D721Med (cell line): Measurements from ENCODE around the gene IGSF21.

ENCODE experiments used
- DNase-seq: peaks from one replicate; pipeline ENCODE4 v3.0.0; 2011; ENCODE audit warnings: low spot score; ENCODE audit not compliant: insufficient read length
- FAIRE-seq: peaks from 2 replicates; lab custom pipeline; 2011; peaks lifted over from hg19 to GRCh38; lab: Jason Lieb, UNC
- TF ChIP-seq, protein P1 (sequence below): IDR thresholded peaks from 2 replicates; pipeline ENCODE4 v1.5.1; 2012; ENCODE audit warnings: mild to moderate bottlenecking, control low read depth; ENCODE audit not compliant: insufficient read depth; ENCODE audit errors: missing control alignments

Gene IGSF21

DNA sequence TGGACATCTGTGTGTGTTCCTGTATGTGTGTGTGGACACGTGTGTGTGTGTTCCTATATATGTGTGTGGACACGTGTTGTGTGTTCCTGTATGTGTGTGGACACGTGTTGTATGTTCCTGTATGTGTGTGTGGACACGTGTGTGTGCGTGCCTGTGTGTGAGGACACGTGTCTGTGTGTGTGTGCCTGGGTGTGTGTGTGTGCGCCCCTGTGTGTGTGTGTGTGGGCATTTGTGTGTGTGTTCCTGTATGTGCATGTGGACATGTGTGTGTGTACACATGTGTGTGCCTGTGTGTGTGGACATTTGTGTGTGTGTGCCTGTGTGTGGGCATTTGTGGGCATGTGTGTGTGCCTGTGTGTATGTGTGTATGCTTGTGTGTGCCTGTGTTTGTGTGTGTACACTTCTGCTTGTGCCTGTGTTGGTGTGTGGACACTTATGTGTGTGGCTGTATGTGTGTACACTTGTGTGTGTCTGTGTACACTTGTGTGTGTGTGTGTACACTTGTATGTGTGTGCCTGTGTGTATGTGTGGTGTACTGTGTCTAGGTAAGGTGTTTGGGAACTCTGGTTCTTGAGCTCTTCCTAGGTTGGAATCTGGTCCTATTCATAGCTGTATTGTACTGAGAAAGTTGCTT lies 3.7 kb upstream of the IGSF21 start:
- TF ChIP-seq, protein P1, sequence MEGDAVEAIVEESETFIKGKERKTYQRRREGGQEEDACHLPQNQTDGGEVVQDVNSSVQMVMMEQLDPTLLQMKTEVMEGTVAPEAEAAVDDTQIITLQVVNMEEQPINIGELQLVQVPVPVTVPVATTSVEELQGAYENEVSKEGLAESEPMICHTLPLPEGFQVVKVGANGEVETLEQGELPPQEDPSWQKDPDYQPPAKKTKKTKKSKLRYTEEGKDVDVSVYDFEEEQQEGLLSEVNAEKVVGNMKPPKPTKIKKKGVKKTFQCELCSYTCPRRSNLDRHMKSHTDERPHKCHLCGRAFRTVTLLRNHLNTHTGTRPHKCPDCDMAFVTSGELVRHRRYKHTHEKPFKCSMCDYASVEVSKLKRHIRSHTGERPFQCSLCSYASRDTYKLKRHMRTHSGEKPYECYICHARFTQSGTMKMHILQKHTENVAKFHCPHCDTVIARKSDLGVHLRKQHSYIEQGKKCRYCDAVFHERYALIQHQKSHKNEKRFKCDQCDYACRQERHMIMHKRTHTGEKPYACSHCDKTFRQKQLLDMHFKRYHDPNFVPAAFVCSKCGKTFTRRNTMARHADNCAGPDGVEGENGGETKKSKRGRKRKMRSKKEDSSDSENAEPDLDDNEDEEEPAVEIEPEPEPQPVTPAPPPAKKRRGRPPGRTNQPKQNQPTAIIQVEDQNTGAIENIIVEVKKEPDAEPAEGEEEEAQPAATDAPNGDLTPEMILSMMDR, result no peak
- no peak for FAIRE-seq
- DNase-seq, result no peak

GRCh38 chr1:18104546-18105100 lies 3.0 kb upstream of the IGSF21 start:
- DNase-seq, result no peak
- FAIRE-seq, result no peak

DNA sequence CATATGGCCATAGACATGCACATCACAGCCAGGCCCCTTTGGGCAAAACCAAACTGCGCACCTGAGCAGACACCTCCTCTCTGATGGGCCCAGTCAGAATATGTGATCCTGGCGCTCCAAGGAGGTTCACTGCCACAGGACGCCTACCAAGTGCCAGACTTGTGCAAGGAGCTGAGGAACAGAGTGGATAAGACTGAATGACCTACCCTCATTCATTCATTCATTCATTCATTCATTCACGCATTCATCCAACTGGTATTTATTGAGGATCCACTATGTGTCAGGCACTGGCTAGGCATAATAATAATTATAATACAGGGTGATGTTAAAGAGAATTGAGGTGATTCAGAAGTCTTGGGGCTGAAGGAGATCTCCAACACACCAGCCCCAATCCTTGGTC lies 2.4 kb upstream of the IGSF21 start:
- FAIRE-seq (no peak), DNase-seq (no peak)
- TF ChIP-seq, protein P1, result no peak

More at GRCh38 chr1:18104546-18105100, 3.0 kb upstream of the IGSF21 start:
- TF ChIP-seq, protein P1, result no peak

- FAIRE-seq, result no peak
- no peak for DNase-seq
- TF ChIP-seq, protein P1, result no peak
These were observed 880 bp downstream of the IGSF21 start for GRCh38 chr1:18108299-18109057.

GRCh38 chr1:18109058-18109755 lies 1.6 kb downstream of the IGSF21 start:
- FAIRE-seq (no peak), DNase-seq (no peak)
- TF ChIP-seq, protein P1, result no peak

DNA sequence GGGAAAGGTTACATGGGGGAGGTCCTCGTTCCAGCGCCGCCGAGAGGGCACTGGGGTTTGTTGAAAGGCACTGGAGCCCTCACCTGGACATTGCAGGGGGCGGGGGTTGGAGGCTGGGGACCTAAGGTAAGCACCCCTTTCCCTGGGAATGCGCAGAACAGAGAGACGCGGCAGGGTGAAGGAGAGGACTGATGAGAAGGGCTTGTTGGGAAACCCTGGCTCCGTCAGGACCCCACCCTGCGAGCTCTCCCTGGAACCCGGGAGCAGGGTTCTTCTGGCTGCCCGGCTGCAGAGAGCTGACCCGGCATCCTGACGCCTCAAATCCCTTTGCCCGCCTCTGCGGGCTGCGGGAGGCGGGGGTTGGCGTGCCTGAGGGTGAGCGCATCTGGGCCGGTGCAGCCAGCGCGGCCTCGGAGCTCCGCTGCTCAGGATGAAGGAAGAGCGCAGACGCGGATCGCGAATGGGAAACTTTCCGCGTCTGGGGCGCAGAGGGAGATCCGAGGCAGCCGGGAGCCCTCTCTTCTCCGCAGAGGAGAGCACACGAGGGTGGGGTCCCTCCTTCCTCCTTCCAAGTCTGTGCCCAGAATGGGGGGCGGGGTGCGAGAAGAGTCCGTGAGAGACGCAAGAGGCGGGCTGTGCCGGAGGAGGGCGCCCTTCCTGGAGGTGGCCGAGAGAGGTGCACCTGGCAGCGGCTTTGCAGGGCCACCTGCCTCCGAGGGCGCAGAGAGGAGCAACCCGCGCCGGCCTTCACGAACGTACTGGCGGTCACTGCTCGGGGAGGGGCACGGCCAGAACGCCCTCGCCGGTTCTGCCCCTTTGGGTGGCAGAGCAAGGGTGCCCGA lies 2.4 kb downstream of the IGSF21 start:
- FAIRE-seq (no peak), DNase-seq (no peak)
- TF ChIP-seq, protein P1, result no peak
